HUES48 (cell line): Measurements from ENCODE around the gene FRMD8.

ENCODE experiments used
- H3K27ac ChIP-seq: one replicate; pipeline ENCODE4 v1.7.0; 2013; ENCODE audit warnings: low read depth, low read length, inconsistent platforms
- H3K27me3 ChIP-seq: 2 replicates; pipeline ENCODE4 v1.6.1; 2013; ENCODE audit warnings: mild to moderate bottlenecking, low read length; ENCODE audit not compliant: control insufficient read depth, insufficient read depth
- H3K36me3 ChIP-seq: 2 replicates; pipeline ENCODE4 v1.6.1; 2013; ENCODE audit warnings: low read length; ENCODE audit not compliant: control insufficient read depth, insufficient read depth
- H3K4me1 ChIP-seq: 2 replicates; pipeline ENCODE4 v1.6.1; 2013; ENCODE audit warnings: mild to moderate bottlenecking, low read length; ENCODE audit not compliant: control insufficient read depth, insufficient read depth
- H3K4me3 ChIP-seq: 2 replicates; pipeline ENCODE4 v1.5.1; 2013; ENCODE audit warnings: mild to moderate bottlenecking, low read depth, low read length
- H3K9ac ChIP-seq: 2 replicates; pipeline ENCODE4 v1.6.1; 2013; ENCODE audit warnings: mild to moderate bottlenecking, low read depth, low read length, moderate library complexity
- H3K9me3 ChIP-seq: 2 replicates; pipeline ENCODE4 v1.6.1; 2013; ENCODE audit warnings: low read length; ENCODE audit not compliant: control insufficient read depth, insufficient read depth

The FRMD8 gene, protein sequence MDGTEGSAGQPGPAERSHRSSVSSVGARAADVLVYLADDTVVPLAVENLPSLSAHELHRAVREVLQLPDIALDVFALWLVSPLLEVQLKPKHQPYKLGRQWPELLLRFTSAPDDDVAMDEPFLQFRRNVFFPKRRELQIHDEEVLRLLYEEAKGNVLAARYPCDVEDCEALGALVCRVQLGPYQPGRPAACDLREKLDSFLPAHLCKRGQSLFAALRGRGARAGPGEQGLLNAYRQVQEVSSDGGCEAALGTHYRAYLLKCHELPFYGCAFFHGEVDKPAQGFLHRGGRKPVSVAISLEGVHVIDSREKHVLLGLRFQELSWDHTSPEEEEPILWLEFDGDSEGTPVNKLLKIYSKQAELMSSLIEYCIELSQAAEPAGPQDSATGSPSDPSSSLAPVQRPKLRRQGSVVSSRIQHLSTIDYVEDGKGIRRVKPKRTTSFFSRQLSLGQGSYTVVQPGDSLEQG

DNA sequence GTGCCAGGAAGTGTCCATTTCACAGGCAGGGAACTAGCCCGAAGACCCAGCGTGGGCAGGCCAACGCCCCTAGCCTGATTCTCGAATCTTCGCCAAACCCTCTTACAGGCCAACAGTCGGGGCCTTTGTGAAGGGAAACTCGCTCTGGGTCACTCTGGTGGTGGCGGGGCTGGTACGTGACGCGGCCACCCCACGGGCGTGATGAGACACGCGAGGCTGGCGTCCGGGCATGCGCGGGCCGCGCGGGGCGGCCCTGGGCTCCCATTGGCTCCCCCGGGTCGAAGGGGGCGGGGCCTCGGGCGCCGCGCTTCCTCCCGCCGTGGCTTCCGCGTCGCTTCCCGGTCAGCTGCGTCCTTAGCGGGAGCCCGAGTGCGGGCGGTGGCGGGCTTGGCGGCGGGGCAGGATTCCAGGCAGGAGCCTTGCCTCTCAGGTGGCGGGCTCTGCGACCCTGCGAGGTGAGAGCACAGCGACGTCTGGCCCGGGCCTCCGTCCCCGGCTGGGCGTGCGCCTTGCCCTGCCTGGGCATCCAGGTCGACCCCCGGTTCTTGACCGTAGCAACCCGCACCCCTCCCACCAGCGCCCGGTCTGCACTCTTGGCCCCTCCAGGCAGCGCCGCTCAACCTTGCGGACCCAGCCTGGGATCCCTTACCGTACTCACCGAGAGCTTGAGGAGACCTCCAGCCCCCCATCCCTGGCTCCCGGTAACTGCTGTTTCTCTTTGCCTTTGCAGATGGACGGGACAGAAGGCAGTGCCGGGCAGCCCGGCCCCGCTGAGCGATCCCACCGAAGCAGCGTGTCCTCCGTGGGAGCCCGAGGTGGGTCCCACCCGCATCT is at the start of gene FRMD8:
Gene FRMD8, plus strand, starts transcription at position 331 of the 834 bp plus-strand sequence. Its CDS starts 400 bp downstream, at position 731.
- H3K36me3 ChIP-seq, result peaks cover 7% of the 10 kb centered on the region; the same call in 1 of the 2 replicates
- no peaks in the 10 kb centered on the region for H3K27me3 ChIP-seq
- H3K9me3 ChIP-seq, result no peaks in the 10 kb centered on the region
- peak within 1 kb of the TSS; percentile 76 for H3K4me3 ChIP-seq
- H3K27ac ChIP-seq, result peak within 1 kb of the TSS; percentile 14
- peak within 1 kb of the TSS; percentile 28; the same call in 1 of the 2 replicates for H3K9ac ChIP-seq
- peaks cover 19% of the 10 kb centered on the region for H3K4me1 ChIP-seq

DNA sequence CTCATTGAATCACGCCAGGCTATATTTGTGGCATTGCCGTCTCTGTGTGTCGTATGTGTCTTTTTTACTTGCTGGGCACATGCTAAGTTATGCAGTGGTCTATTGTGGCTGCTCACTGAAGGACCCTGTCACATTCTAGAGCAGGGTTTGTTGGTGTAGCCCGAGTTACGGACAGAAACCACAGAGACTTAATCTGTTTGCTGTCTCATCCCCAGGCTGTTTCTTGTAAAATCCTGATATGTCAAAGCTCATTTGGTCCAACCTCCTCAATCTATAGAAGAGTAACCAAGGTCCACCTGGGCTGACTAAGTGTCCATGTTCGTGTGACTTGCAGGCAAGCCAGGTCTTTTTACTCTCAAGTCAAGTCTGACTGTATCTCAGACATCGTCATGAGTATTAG is 47.8 kb upstream of the FRMD8 start:
- no peaks in the 10 kb centered on the region for H3K9me3 ChIP-seq
- no peak overlapping the region for H3K27ac ChIP-seq
- peaks cover 5% of the 10 kb centered on the region; the same call in 1 of the 2 replicates for H3K4me1 ChIP-seq
- no peak overlapping the region for H3K9ac ChIP-seq
- peaks cover 58% of the 10 kb centered on the region for H3K36me3 ChIP-seq
- H3K27me3 ChIP-seq, result no peaks in the 10 kb centered on the region
- no peak overlapping the region for H3K4me3 ChIP-seq

DNA sequence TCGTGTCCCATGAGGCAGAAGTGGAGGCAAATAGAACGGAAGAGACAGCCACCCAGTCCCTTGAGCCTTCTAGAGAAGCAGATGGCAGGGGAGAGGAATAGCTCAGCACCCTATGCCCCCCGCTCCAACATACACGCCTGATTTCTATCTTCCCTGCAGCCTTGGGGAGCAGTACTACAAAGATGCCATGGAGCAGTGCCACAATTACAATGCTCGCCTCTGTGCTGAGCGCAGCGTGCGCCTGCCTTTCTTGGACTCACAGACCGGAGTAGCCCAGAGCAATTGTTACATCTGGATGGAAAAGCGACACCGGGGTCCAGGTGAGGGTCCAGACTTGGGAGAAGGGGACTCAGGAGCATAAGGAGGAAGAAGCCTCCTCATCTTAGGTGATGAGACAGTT is 46.2 kb upstream of the FRMD8 start:
- Histone ChIP-seq H3K36me3 (peaks cover 74% of the 10 kb centered on the region), H3K4me3 (no peak overlapping the region), H3K9me3 (no peaks in the 10 kb centered on the region), H3K9ac (no peak overlapping the region), H3K27me3 (no peaks in the 10 kb centered on the region), H3K27ac (no peak overlapping the region), H3K4me1 (peaks cover 3% of the 10 kb centered on the region; the same call in 1 of the 2 replicates)

DNA sequence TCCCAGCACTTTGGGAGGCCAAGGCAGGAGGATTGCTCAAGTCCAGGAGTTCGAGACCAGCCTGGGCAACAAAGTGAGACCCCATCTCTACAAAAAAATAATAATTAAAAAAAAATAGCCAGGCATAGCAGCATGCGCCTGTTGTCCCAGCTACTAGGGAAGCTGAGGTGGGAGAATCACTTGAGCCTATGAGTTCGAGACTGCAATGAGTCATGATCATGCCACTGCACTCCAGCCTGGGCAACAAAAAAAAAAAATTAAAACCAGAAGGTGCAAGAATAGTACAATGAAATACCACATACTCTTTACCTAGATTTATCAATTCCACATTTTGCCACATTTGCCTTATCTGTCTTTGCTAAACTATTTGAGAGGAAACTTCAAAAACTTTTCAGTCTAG is 44.6 kb upstream of the FRMD8 start:
- Histone ChIP-seq H3K27me3 (no peaks in the 10 kb centered on the region), H3K9me3 (no peaks in the 10 kb centered on the region), H3K36me3 (peaks cover 86% of the 10 kb centered on the region), H3K4me3 (no peak overlapping the region), H3K4me1 (no peaks in the 10 kb centered on the region), H3K9ac (no peak overlapping the region), H3K27ac (no peak overlapping the region)

DNA sequence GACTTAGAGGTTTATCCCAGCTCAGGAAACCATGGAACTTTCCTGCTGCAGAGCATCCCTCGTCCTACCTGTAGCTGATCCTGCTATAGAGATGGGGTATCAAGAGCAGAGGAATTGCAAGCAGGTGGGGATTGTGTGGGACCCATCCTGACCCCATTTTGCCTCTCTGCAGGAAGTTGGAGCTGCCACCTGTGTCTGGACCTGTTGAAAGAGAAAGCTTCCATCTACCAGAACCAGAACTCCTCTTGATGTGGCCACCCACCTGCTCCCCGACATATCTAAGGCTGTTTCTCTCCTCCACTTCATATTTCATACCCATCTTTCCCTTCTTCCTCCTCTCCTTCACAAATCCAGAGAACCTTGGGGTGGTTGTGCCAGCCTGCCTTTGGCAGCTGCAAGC is 34.9 kb upstream of the FRMD8 start:
- Histone ChIP-seq H3K4me3 (no peak overlapping the region), H3K36me3 (peaks cover 60% of the 10 kb centered on the region), H3K9me3 (no peaks in the 10 kb centered on the region), H3K27ac (no peak overlapping the region), H3K9ac (no peak overlapping the region), H3K27me3 (peaks cover 12% of the 10 kb centered on the region), H3K4me1 (peaks cover 5% of the 10 kb centered on the region; the same call in 1 of the 2 replicates)

DNA sequence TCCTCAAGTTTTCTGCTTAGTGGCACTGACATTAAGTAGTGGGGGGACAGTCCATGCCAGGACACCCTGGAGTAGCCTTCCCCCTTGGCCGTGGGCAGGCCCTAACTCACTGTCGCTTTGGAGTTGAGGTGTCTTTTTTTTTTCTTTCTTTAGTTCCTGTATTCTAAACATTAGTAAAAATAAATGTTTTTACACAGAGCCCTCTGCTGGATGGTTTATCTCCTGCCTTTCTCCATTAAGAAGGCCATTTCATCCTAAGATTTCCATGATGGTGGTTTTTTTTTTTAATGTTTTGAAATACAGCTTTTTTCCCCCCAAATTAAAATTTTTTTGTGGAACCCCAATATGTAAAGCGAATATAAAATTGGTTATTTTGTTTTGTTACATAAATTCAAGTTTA is 33.7 kb upstream of the FRMD8 start:
- Histone ChIP-seq H3K27ac (no peak overlapping the region), H3K4me1 (peaks cover 5% of the 10 kb centered on the region; the same call in 1 of the 2 replicates), H3K36me3 (peaks cover 48% of the 10 kb centered on the region), H3K9ac (no peak overlapping the region), H3K9me3 (no peaks in the 10 kb centered on the region), H3K27me3 (peaks cover 25% of the 10 kb centered on the region), H3K4me3 (no peak overlapping the region)

DNA sequence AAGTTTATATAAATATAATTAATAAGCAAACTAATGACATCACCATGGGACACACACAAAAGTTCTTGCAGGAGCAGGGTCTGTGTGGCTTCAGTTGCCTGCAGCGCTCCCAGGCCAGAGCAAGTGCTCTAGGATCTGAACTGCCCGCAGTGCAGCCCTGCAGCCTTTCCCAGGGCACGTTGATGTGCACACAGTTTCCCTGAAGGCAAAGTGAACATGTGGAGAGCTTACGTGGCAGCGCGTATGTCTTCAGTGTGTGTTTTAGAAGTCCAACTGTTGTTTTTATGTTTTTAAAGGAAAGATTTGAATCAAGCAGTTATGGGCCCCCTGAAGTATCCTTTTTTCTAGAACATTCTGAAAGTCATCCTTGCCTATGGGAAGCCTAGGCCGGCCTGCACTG is 33.1 kb upstream of the FRMD8 start:
- Histone ChIP-seq H3K4me3 (no peak overlapping the region), H3K27me3 (peaks cover 25% of the 10 kb centered on the region), H3K36me3 (peaks cover 42% of the 10 kb centered on the region), H3K27ac (no peak overlapping the region), H3K9ac (no peak overlapping the region), H3K4me1 (peaks cover 5% of the 10 kb centered on the region; the same call in 1 of the 2 replicates), H3K9me3 (no peaks in the 10 kb centered on the region)

DNA sequence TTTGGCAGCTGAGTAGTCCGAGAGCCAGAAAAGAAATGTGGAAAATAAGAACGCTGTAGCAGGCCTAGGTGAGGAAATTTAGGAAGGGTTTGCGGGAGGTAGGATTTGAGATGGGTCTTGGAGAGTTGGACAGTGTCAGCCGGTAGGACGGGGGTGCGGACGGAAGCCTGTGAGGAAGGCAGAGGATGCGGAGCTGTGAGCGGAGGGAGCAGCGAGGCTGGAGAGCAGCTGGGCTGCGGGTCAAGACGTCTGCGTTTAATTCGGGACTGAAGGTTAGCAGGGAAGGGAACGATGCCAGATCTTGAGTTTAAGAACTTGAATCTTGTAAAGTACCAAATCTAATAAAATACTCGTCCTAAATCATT is 32.6 kb upstream of the FRMD8 start:
- Histone ChIP-seq H3K27ac (peak overlapping the region; percentile 50), H3K4me1 (peaks cover 5% of the 10 kb centered on the region; the same call in 1 of the 2 replicates), H3K4me3 (peak overlapping the region; percentile 97), H3K9ac (no peak overlapping the region), H3K36me3 (peaks cover 37% of the 10 kb centered on the region), H3K27me3 (peaks cover 25% of the 10 kb centered on the region), H3K9me3 (no peaks in the 10 kb centered on the region)

DNA sequence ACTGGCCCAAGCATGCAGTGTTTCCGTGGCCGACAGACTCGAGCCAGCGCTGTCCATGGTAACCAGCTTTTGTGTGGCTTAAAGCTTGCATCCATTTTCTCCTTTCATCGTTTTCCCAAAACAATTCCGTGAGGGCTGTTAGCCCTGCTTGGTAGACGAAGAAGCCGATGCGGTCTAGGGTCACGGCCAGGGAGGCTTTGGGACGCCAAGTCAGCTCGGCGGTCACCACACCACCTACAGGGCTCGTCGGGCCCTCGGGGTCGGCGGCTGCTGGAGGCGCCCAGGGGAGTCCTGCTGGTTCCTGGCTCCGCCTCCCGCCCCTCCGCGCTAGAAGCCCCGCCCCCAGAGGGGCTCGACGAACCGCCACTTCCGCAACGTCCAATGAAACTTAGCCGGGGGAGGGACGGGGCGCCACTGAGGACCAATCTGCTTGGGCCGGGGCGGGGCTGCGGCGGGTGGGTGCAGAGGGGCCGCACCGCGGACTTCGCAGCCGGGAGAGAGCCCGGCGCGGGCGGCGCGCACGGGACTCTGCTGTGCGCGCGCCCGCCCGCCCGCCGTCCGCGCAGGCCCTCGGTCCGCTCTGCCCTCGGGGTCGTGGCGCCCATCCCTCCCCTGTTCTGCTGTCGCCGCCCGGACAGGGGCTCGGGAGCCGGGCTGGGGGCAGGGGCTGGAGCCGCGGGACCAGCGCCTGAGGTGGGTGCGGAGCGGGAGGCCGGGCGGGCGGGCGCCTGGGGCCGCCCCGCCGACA is 32.0 kb upstream of the FRMD8 start, which contains the start of gene TIGD3:
Gene TIGD3, plus strand, starts transcription at position 487 of the 748 bp plus-strand sequence. CDS start 1,058 bp downstream, outside the sequence.
- Histone ChIP-seq H3K27me3 (peaks cover 25% of the 10 kb centered on the region), H3K9ac (no peak within 1 kb of the TSS), H3K36me3 (peaks cover 32% of the 10 kb centered on the region), H3K4me3 (peak within 1 kb of the TSS; percentile 97), H3K27ac (peak within 1 kb of the TSS; percentile 50), H3K4me1 (peaks cover 6% of the 10 kb centered on the region; the same call in 1 of the 2 replicates), H3K9me3 (no peaks in the 10 kb centered on the region)

DNA sequence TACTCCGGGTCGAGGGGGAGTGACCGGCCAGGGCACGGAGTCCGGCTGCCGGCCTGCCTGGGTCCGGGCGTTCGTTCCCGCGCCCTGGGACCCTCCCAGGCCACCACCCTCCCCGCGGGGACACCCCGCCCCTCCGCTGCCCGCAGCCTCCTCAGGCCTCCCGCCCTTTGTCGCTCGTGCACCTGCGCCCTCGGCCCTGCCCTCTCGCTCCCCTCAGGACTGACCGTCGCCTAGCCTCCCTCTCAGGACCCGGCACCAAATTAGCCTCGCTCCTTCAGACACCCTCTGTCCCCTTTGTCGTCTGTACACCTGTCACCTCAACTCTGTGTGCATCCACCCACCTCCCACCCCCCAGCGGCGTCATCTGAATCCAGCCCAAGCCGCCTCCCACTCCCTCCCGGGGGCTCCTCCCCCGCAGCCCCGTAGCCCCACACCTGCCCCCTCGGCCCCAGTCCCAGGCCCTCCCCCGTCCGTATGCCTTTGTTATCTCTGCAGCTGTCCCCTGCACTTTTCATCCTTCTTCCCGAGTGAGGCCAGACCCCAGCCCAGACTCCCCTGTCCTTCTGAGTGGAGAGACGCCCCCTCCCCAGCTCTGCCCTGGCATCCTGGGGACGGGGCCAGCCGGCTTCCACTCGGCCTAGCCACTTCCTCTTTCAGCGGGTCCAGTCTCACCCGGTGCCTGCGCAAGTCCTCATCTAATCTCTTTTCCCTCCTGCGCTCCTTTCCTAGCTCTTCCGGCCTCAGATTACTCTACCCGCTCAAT is 31.2 kb upstream of the FRMD8 start:
- Histone ChIP-seq H3K9me3 (no peaks in the 10 kb centered on the region), H3K4me1 (peaks cover 10% of the 10 kb centered on the region; the same call in 1 of the 2 replicates), H3K36me3 (peaks cover 26% of the 10 kb centered on the region), H3K27ac (no peak overlapping the region), H3K9ac (no peak overlapping the region), H3K4me3 (peak overlapping the region; percentile 97), H3K27me3 (peaks cover 25% of the 10 kb centered on the region)
